ENCODE data around the gene BMF.
A peak's percentile ranks its signal among the peaks of the same experiment; 100 is the strongest.

BMF gene

GRCh38 chr15:40069178-40070165 lies 39.2 kb downstream of the BMF start:
- Histone ChIP-seq H3K36me3 (ENCODE audit: control insufficient read depth, low read length) (peaks cover 2% of the 10 kb centered on the region; the same call in 1 of the 2 replicates), H3K4me1 (ENCODE audit: control insufficient read depth, low read length) (peaks cover 53% of the 10 kb centered on the region), H3K79me2 (ENCODE audit: control insufficient read depth, low read length) (no peaks in the 10 kb centered on the region), H3K4me2 (ENCODE audit: low read length) (peak overlapping the region; percentile 83), H3K9me2 (replicated peaks; ENCODE audit: control insufficient read depth, low read length) (no peaks in the 10 kb centered on the region), H3K4me3 (ENCODE audit: low read length) (peak overlapping the region; percentile 41), H3F3A (ENCODE audit: control insufficient read depth, insufficient read depth) (peaks cover 21% of the 10 kb centered on the region), H4K20me1 (ENCODE audit: control insufficient read depth, insufficient read depth, low read depth, low read length) (no peaks in the 10 kb centered on the region), H3K27ac (ENCODE audit: low read depth, low read length) (peak overlapping the region; percentile 52), H3K9me3 (ENCODE audit: control insufficient read depth, insufficient read depth, low read length) (no peaks in the 10 kb centered on the region), H3K27me3 (ENCODE audit: control insufficient read depth, low read length) (no peaks in the 10 kb centered on the region)
- no peak for TF ChIP-seq EZH2phosphoT487 (IDR thresholded peaks at IDR 0.05; ENCODE audit: borderline replicate concordance, low read length)
- TF ChIP-seq CTCF (IDR thresholded peaks at IDR 0.05; ENCODE audit: low read depth, low read length, poor library complexity, severe bottlenecking), result no peak

GRCh38 chr15:40067921-40068624 lies 40.6 kb downstream of the BMF start:
- peaks cover 67% of the 10 kb centered on the region for H3K4me1 ChIP-seq (ENCODE audit: control insufficient read depth, low read length)
- H3K27ac ChIP-seq (ENCODE audit: low read depth, low read length), result no peak overlapping the region
- no peaks in the 10 kb centered on the region for H3K79me2 ChIP-seq (ENCODE audit: control insufficient read depth, low read length)
- no peaks in the 10 kb centered on the region for H3K9me2 ChIP-seq (replicated peaks; ENCODE audit: control insufficient read depth, low read length)
- no peaks in the 10 kb centered on the region for H3K9me3 ChIP-seq (ENCODE audit: control insufficient read depth, insufficient read depth, low read length)
- H3K4me3 ChIP-seq (ENCODE audit: low read length), result no peak overlapping the region
- no peaks in the 10 kb centered on the region for H4K20me1 ChIP-seq (ENCODE audit: control insufficient read depth, insufficient read depth, low read depth, low read length)
- peaks cover 2% of the 10 kb centered on the region; the same call in 1 of the 2 replicates for H3K36me3 ChIP-seq (ENCODE audit: control insufficient read depth, low read length)
- peaks cover 30% of the 10 kb centered on the region for H3F3A ChIP-seq (ENCODE audit: control insufficient read depth, insufficient read depth)
- no peak overlapping the region for H3K4me2 ChIP-seq (ENCODE audit: low read length)
- TF ChIP-seq EZH2phosphoT487 (IDR thresholded peaks at IDR 0.05; ENCODE audit: borderline replicate concordance, low read length) (no peak), CTCF (IDR thresholded peaks at IDR 0.05; ENCODE audit: low read depth, low read length, poor library complexity, severe bottlenecking) (no peak)
- H3K27me3 ChIP-seq (ENCODE audit: control insufficient read depth, low read length), result no peaks in the 10 kb centered on the region

GRCh38 chr15:40066589-40066988 lies 42.1 kb downstream of the BMF start:
- H3K4me3 ChIP-seq (ENCODE audit: low read length), result no peak overlapping the region
- peaks cover 2% of the 10 kb centered on the region; the same call in 1 of the 2 replicates for H3K36me3 ChIP-seq (ENCODE audit: control insufficient read depth, low read length)
- no peak overlapping the region for H3K4me2 ChIP-seq (ENCODE audit: low read length)
- TF ChIP-seq EZH2phosphoT487 (IDR thresholded peaks at IDR 0.05; ENCODE audit: borderline replicate concordance, low read length) (no peak), CTCF (IDR thresholded peaks at IDR 0.05; ENCODE audit: low read depth, low read length, poor library complexity, severe bottlenecking) (no peak)
- H3K9me3 ChIP-seq (ENCODE audit: control insufficient read depth, insufficient read depth, low read length), result no peaks in the 10 kb centered on the region
- no peak overlapping the region for H3K27ac ChIP-seq (ENCODE audit: low read depth, low read length)
- H3K9me2 ChIP-seq (replicated peaks; ENCODE audit: control insufficient read depth, low read length), result no peaks in the 10 kb centered on the region
- no peaks in the 10 kb centered on the region for H3K27me3 ChIP-seq (ENCODE audit: control insufficient read depth, low read length)
- H4K20me1 ChIP-seq (ENCODE audit: control insufficient read depth, insufficient read depth, low read depth, low read length), result no peaks in the 10 kb centered on the region
- peaks cover 69% of the 10 kb centered on the region for H3K4me1 ChIP-seq (ENCODE audit: control insufficient read depth, low read length)
- H3F3A ChIP-seq (ENCODE audit: control insufficient read depth, insufficient read depth), result peaks cover 30% of the 10 kb centered on the region
- H3K79me2 ChIP-seq (ENCODE audit: control insufficient read depth, low read length), result no peaks in the 10 kb centered on the region

Data from DOHH2 (cell line).